ENCODE results near the gene MYLK4. TPM values are rescaled to one million over a fixed set of nuclear protein-coding genes. Genes with fewer than 3 reads are reported as not detected.

MYLK4 gene
- total and polyA plus RNA-seq, 8 donors: 0.52 to 1.8 (median 1.2) TPM

DNA sequence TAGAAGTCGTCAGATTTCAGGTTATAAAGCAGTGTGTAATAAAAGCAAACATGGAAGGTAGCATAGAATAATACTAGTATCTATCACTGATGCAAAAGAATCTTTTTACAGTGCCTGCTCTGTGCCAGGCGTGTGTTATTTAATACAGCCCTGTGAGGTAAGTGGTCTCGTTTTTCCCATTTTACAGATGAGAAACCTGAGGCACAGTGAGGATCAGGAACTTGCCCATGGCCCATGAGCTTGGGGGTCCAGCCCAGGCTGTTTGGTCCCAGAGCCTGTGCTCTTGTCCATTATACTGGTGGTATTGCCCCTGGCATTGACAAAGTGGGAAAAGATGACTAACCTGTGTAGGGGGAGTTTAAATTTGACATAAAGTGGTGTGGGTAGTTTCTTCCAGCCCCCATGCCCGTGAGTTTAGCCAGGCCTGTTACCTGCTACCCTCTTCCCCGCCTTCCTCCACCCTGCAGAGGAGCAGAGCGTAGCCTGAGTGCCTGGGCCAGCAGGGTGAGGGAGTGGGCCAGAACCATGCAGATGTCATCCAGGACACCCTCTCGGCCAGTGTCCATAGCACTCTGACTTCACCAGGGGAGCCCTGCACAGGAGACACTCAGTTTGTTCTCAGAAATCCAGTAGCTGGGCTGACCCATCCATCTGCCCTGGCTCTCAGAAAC lies 31.1 kb upstream of the MYLK4 start:
- no peak for TF ChIP-seq CTCF (IDR thresholded peaks at IDR 0.05)
- DNase-seq (no peak), ATAC-seq (no peak)
- Histone ChIP-seq H3K36me3 (peaks cover 0 to 70% of the 10 kb centered on the region in 2 donors), H3K9me3 (no peaks in the 10 kb centered on the region), H3K27me3 (no peaks in the 10 kb centered on the region), H3K4me1 (peaks cover 0 to 13% of the 10 kb centered on the region in 2 donors), H3K27ac (no peak overlapping the region), H3K4me3 (no peak overlapping the region)
- intact Hi-C loops (cut with DNase I): no loop called here

- ATAC-seq (no peak), DNase-seq (no peak)
- intact Hi-C loops (cut with DNase I): no loop called here
- Histone ChIP-seq H3K36me3 (peaks cover 0 to 59% of the 10 kb centered on the region in 2 donors), H3K4me1 (peaks cover 0 to 13% of the 10 kb centered on the region in 2 donors), H3K9me3 (no peaks in the 10 kb centered on the region), H3K27ac (no peak overlapping the region), H3K4me3 (no peak overlapping the region), H3K27me3 (no peaks in the 10 kb centered on the region)
- no peak for TF ChIP-seq CTCF (IDR thresholded peaks at IDR 0.05)
Observed at GRCh38 chr6:2780102-2780737, 29.5 kb upstream of the MYLK4 start.

DNA sequence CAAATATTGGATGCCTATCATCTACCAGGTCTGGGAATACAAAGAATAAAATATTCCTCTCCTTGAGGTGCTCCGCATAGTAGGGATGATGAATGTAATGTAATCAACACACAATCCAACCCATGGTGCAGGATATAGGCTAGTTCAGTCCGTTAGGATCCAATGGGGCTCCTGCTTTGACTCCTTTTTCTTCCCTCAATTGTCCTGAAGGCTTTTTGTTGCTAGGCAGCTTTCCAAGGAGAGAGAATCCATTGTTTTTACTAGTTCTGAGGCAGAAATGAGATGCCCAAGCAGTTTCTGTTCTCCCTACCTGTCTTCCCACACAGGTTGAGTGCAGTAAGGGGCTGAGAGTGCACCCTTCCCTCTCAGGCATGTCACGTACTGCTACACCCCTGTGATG lies 26.5 kb upstream of the MYLK4 start:
- DNase-seq (no peak), ATAC-seq (no peak)
- H3K4me1 ChIP-seq: peaks cover 0 to 11% of the 10 kb centered on the region in 2 donors
- H3K27me3 ChIP-seq: no peaks in the 10 kb centered on the region
- intact Hi-C loops (cut with DNase I): no loop called here
- no peaks in the 10 kb centered on the region for H3K9me3 ChIP-seq
- H3K27ac ChIP-seq: no peak overlapping the region
- H3K4me3 ChIP-seq: no peak overlapping the region
- TF ChIP-seq CTCF (IDR thresholded peaks at IDR 0.05): no peak
- H3K36me3 ChIP-seq: peaks cover 0 to 66% of the 10 kb centered on the region in 2 donors

DNA sequence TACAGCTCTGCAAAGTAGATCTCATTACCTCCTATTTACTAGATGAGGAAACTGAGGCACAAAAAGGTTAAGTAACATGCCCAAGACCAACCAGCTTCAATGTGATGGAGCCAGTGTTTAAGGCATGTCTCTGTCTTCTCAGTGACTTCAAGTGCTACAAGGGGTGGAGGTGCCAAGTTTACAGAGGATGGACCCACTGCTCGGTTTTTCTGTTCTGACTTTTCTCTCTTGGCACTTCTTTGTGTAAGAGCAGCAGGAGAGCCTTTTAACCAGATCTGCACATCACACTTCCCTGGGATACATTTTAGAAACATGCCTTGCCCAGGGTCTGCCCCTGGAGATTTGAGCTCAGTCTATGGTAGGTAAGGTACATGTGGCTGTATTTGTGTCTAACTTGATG lies 24.3 kb upstream of the MYLK4 start:
- intact Hi-C loops (cut with DNase I): no loop called here
- Histone ChIP-seq H3K27me3 (no peaks in the 10 kb centered on the region), H3K27ac (no peak overlapping the region), H3K9me3 (no peaks in the 10 kb centered on the region), H3K36me3 (peaks cover 0 to 50% of the 10 kb centered on the region in 2 donors), H3K4me3 (no peak overlapping the region), H3K4me1 (peaks cover 0 to 26% of the 10 kb centered on the region in 2 donors)
- TF ChIP-seq CTCF (IDR thresholded peaks at IDR 0.05): no peak
- DNase-seq (no peak), ATAC-seq (no peak)

DNA sequence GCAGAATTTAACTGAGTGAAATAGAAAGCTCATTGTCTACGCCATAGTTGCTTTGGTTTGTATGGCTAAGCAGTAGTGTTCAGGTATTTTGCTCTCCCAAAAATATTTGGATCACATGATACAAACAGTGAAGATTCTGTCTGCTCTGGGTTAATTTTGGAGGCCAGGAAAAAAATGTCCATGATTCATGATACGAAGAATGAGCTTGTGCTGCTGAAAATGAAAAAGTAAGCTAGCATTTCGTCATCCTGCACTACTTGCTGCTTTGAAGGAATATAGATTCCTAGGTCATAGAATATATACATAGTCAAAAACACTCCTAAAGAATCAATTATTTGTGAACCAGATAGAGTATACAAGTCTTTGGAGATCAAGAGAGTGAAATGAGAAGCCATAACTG lies 22.7 kb upstream of the MYLK4 start:
- no peak for TF ChIP-seq CTCF (IDR thresholded peaks at IDR 0.05)
- no peak overlapping the region for H3K27ac ChIP-seq
- peaks cover 0 to 36% of the 10 kb centered on the region in 2 donors for H3K36me3 ChIP-seq
- ATAC-seq (no peak), DNase-seq (no peak)
- H3K9me3 ChIP-seq: no peaks in the 10 kb centered on the region
- no peak overlapping the region for H3K4me3 ChIP-seq
- no peaks in the 10 kb centered on the region for H3K27me3 ChIP-seq
- H3K4me1 ChIP-seq: peaks cover 4 to 41% of the 10 kb centered on the region in 2 donors
- intact Hi-C loops (cut with DNase I): no loop called here

Measured in left lung (tissue), 10 donors.